Measurements from ENCODE around the gene MUC21.
"Not testable (repeated sequence)": the region's sequence is repeated elsewhere in the genome, so short reads cannot be mapped to it uniquely, and the experiment has no call there.

MUC21 gene

DNA sequence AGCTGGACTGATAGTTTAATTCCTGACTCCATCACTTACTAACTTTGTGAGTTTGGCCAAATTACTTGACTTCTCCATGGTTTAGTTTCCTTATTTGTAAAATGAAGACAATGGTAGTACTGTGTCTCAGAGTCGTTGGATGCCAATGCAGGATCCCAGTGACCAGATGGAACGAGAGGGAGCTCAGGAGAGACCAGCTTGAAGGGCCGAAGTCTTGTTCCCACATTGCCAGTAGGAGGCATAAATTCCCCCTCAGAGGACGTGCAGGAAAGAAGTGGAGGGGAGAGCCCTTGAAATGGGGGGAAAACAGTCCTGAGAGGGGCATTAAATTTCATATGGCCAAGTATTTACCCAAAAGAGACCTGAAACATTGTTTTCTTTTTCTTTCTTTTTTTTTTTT, 24.6 kb downstream of the MUC21 start:
- DNase-seq (ENCODE audit: low spot score) = no peak

- no peak for DNase-seq (ENCODE audit: low spot score)
Observed at GRCh38 chr6:31009731-31010130, 26.2 kb downstream of the MUC21 start.

DNA sequence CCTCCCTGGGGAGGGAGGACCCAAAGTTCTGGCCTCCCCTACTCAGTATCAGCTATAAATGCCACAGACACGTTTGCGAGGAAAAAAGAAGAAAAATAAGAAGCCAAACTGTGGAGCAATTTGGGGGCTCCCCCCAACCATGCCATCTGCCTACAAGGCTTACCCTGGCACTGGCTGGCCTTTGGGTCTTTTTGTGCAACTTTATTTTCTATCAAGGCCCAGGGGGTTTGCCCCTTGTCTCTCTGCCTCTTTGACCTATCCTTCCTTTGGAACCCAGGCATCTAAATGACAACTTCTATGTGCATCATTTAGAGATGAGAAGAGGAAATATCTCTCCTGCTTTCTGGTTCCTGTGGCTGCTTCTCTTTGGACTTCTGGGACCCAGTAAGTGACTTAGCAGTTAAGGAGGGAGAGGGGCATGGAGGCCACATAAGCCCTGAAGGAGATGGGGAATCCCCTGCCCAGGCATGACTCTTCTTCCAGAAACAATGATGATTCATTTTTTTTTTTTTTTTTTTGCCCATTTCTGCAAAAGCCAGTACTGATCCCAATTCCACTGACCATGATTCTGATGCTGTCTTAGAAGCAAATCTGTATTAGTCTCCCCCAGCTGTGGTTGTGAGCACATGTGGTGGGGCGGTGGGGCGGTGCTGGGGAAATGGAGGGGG, 27.0 kb downstream of the MUC21 start, which contains the start of gene MUC22:
MUC22 (plus strand) TSS at position 82 of the 668 bp plus-strand sequence; CDS start at position 315, 233 bp downstream.
- DNase-seq (ENCODE audit: low spot score) = no peak

GRCh38 chr6:31011153-31011552, 27.6 kb downstream of the MUC21 start:
- no peak for DNase-seq (ENCODE audit: low spot score)

GRCh38 chr6:31016659-31017299, 33.3 kb downstream of the MUC21 start:
- no peak for DNase-seq (ENCODE audit: low spot score)

DNA sequence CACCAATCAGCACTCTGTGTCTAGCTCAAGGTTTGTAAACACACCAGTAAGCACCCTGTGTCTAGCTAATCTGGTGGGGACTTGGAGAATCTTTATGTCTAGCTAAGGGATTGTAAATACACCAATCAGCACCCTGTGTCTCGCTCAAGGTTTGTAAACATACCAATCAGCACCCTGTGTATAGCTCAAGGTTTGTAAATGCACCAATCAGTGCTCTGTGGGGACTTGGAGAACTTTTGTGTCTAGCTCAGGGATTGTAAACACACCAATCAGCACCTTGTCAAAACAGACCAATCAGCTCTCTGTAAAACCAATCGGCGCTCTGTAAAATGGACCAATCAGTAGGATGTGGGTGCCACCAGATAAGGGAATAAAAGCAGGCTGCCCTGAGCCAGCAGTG, 33.9 kb downstream of the MUC21 start:
- DNase-seq (ENCODE audit: low spot score) = not testable (repeated sequence)

GRCh38 chr6:31020057-31020456, 36.5 kb downstream of the MUC21 start:
- no peak for DNase-seq (ENCODE audit: low spot score)

- not testable (repeated sequence) for DNase-seq (ENCODE audit: low spot score)
Observed at GRCh38 chr6:31020631-31021255, 37.2 kb downstream of the MUC21 start.

GRCh38 chr6:31021705-31022531, 38.4 kb downstream of the MUC21 start:
- DNase-seq (ENCODE audit: low spot score) = not testable (repeated sequence)

GRCh38 chr6:31025595-31025994, 42.1 kb downstream of the MUC21 start:
- DNase-seq (ENCODE audit: low spot score) = no peak

- no peak for DNase-seq (ENCODE audit: low spot score)
Observed at GRCh38 chr6:31031095-31031494, 47.6 kb downstream of the MUC21 start.

DNA sequence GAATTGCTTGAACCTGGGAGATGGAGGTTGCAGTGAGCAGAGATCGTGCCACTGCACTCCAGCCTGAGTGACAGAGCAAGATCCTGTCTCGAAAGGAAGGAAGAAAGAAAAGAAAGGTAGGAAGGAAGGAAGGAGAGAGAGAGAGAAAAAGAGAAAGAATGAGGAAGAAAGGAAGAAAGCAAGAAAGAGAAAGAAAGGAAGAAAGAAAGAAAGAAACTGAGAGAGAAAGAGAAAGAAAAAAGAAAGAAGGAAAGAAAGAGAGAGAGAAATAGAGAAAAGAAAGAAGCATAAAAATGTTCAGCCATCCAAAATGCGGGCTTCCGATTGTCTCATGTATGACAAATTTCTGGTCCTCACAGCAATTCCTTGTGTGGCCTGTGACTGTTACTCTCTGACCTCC, 49.6 kb downstream of the MUC21 start:
- no peak for DNase-seq (ENCODE audit: low spot score)

- DNase-seq (ENCODE audit: low spot score) = no peak
Observed at GRCh38 chr6:31035862-31036497, 52.5 kb downstream of the MUC21 start.

- DNase-seq (ENCODE audit: low spot score) = no peak
Observed at GRCh38 chr6:31037169-31037568, 53.7 kb downstream of the MUC21 start.

DNA sequence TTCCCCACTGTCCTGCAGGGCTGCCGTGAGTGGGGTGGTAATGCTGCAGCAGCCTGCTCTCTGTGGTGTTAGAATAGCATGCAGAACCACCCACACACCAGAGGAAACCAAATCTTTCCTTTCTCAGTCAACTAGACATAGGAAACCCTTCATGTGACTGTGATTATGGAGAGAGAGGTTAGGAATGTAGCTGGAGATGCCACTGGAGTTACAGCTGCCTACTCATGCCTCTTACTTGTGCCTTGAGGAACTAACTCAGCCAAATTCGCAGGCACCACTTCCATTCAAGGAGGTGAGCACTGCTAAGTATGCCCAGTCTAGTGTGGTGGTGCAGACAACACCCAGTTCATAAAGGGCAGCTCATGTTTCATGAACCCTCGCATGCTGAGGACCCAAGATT, 54.2 kb downstream of the MUC21 start:
- no peak for DNase-seq (ENCODE audit: low spot score)

DNA sequence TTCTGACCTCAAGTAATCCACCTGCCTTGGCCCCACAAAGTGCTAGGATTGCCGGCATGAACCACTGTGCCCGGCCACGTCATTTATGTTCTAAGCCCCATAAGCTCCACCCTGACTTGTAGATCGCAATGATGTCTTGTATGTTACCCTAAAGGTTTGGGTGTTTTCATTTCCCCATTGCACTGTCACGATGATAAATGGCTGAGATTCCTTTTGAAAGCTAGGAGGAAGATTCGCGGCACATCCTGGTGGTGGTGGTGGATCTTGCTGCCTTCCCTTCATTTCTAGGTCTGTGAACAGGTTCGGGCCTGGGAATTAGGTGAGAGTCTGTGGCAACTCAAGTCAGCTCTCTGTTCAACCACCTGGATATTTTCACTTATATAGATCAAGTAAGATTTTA, 55.0 kb downstream of the MUC21 start:
- no peak for DNase-seq (ENCODE audit: low spot score)

Data from hematopoietic multipotent progenitor cell treated with erythropoietin and hydrocortisone succinate and interleukin-3 and kit ligand, for 15 days (in vitro differentiated cells).